K562 (cell line): ENCODE results near the gene ZNF775. TPM values are rescaled to one million over a fixed set of nuclear protein-coding genes. Genes with fewer than 3 reads are reported as not detected.

Experiments
- CXXC5 ChIP-seq: fragments of 250-450 bp; sonication (Bioruptor Pico); IDR thresholded peaks from 2 replicates; pipeline ENCODE4 v1.8.0; 2022; ENCODE audit warnings: inconsistent platforms, mild to moderate bottlenecking, moderate library complexity
- GABPA ChIP-seq: fragments of 200-800 bp; sonication (Bioruptor generic); conservative IDR thresholded peaks from 2 replicates; pipeline ENCODE4 v1.6.1; 2016; ENCODE audit warnings: low read depth, missing genetic modification characterization, missing compliant biosample characterization
- HDGF ChIP-seq: fragments of 450-650 bp; IDR thresholded peaks from 2 replicates; pipeline ENCODE4 v1.6.1; 2016
- HNRNPLL ChIP-seq: fragments of 200-400 bp; formaldehyde crosslinking; IDR thresholded peaks from 2 replicates; pipeline ENCODE4 v1.6.1; 2017; ENCODE audit warnings: low read length, low read depth, mild to moderate bottlenecking; ENCODE audit not compliant: poor library complexity, severe bottlenecking
- NONO ChIP-seq, 2 experiments: fragments of 200-400 bp in 1 of 2; fragments of 450-650 bp in 1 of 2; formaldehyde crosslinking in 1 of 2; IDR thresholded peaks; 2 replicates each; pipeline ENCODE4 v1.6.1; 2017; ENCODE audit warnings: low read depth in 2 of 2, mild to moderate bottlenecking in 2 of 2, moderate library complexity in 2 of 2, low read length in 1 of 2
- NR1H2 ChIP-seq: sonication (generic); formaldehyde crosslinking; IDR thresholded peaks from 2 replicates; pipeline ENCODE4 v1.4.0; 2020; ENCODE audit warnings: mild to moderate bottlenecking, missing genetic modification reagents
- TAF9B ChIP-seq: fragments of 450-650 bp; IDR thresholded peaks from 2 replicates; pipeline ENCODE4 v1.6.1; 2018; ENCODE audit warnings: mild to moderate bottlenecking; ENCODE audit not compliant: partially characterized antibody
- TBP ChIP-seq: optimal IDR thresholded peaks from 2 replicates; pipeline ENCODE3; 2011; ENCODE audit warnings: low read depth, low read length, improper control_type of control experiment
- polyA plus RNA-seq, 8 experiments: library from polyadenylated mRNA; depleted of rRNA in 4 of 8; stranded (reverse) in 5 of 8; unstranded in 3 of 8; fragments of >200 nt; fragmentation: Nextera tagmentation in 2 of 8; fragmentation: Illumina TruSeq in 1 of 8; extraction: Ambion mirVana in 2 of 8; extraction: Trizol in 1 of 8; gene quantifications; 2 replicates each; pipeline versions ENCODE4 v1.2.1 to v1.2.3, GENCODE V29; 2011 to 2014; ENCODE audit warnings: inconsistent platforms in 1 of 8, missing spikeins in 1 of 8
- total RNA-seq, 7 experiments: library from RNA; depleted of rRNA in 6 of 7; stranded (reverse); fragments of >200 nt in 6 of 7; fragmentation: Illumina TruSeq in 2 of 7; extraction: Trizol in 2 of 7; gene quantifications; 2 replicates each; pipeline versions ENCODE4 v1.2.1 to v1.2.3, GENCODE V29; 2011 to 2021; ENCODE audit warnings: low replicate concordance in 1 of 7
- TF ChIP-seq, protein P1 (sequence below): fragments of 250-450 bp; sonication (Bioruptor Pico); IDR thresholded peaks from 2 replicates; pipeline ENCODE4 v1.5.0; 2022; ENCODE audit warnings: mild to moderate bottlenecking
- TF ChIP-seq, protein P2 (sequence below), 2 experiments: IDR thresholded peaks in 1 of 2; conservative IDR thresholded peaks in 1 of 2; 2 replicates each; pipeline ENCODE4 v1.6.1; 2016; ENCODE audit warnings: low read depth in 2 of 2, mild to moderate bottlenecking in 1 of 2, missing compliant biosample characterization in 1 of 2, missing genetic modification characterization in 1 of 2, moderate library complexity in 1 of 2
- TF ChIP-seq, protein P3 (sequence below): fragments of 250-450 bp; sonication (Bioruptor Pico); IDR thresholded peaks from 2 replicates; pipeline ENCODE4 v1.4.0; 2020; ENCODE audit warnings: mild to moderate bottlenecking

ZNF775 gene
- total and polyA plus RNA-seq, 9 of the 15 experiments (the other 6 are each of a cell fraction or from before 2014, with no cell fraction given), result 0.04 to 18.7 (median 4.9) TPM

DNA sequence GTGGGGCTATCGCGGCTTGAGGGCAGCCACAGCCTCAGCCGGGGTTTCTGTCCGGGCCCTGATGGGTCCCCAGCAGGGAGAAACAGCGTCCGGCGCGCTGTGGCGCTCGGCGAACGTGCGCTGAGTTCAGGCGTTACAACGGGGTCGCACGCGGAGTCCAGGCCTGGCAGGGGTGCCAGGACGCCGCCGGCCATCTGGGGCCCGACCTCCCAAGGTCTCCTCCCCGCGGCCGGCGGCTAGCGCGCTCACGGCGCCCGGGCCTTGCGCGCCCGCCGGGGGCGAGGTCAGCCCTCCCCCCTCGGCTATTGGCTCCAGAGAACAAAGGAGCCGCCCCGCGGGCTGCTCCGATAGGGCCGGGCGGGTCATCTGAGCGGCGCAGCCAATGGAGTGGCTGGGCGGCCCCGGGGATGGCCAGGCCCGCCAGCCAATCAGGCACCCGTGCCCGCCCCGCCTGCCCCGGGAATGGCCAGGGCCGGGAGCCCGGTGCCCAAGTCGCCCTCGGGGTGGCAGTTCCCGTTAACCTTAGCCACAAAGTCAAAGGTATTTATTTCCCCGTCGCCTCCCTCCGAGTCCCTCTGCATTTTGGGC lies at the start of gene ZNF775 (continued):
- TF ChIP-seq, protein P1, sequence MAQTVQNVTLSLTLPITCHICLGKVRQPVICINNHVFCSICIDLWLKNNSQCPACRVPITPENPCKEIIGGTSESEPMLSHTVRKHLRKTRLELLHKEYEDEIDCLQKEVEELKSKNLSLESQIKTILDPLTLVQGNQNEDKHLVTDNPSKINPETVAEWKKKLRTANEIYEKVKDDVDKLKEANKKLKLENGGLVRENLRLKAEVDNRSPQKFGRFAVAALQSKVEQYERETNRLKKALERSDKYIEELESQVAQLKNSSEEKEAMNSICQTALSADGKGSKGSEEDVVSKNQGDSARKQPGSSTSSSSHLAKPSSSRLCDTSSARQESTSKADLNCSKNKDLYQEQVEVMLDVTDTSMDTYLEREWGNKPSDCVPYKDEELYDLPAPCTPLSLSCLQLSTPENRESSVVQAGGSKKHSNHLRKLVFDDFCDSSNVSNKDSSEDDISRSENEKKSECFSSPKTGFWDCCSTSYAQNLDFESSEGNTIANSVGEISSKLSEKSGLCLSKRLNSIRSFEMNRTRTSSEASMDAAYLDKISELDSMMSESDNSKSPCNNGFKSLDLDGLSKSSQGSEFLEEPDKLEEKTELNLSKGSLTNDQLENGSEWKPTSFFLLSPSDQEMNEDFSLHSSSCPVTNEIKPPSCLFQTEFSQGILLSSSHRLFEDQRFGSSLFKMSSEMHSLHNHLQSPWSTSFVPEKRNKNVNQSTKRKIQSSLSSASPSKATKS (CRISPR knock-in tag), result peak; percentile 80; the same call in 1 of the 2 replicates
- TF ChIP-seq HDGF (no peak), TAF9B (no peak), TBP (peak; percentile 66), NR1H2 (no peak), GABPA (tag) (peak; percentile 29; the same call in 1 of the 2 replicates), NONO (IDR thresholded peaks at IDR 0.05; ENCODE audit: low read depth in 2 of 2, low read length in 1 of 2) (peak in 1 of 2 experiments; percentile 71; a peak in 2 of 4 replicates), HNRNPLL (peak; percentile 92), CXXC5 (peak; percentile 86)
- TF ChIP-seq, protein P2, sequence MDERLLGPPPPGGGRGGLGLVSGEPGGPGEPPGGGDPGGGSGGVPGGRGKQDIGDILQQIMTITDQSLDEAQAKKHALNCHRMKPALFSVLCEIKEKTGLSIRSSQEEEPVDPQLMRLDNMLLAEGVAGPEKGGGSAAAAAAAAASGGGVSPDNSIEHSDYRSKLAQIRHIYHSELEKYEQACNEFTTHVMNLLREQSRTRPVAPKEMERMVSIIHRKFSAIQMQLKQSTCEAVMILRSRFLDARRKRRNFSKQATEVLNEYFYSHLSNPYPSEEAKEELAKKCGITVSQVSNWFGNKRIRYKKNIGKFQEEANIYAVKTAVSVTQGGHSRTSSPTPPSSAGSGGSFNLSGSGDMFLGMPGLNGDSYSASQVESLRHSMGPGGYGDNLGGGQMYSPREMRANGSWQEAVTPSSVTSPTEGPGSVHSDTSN (CRISPR knock-in tag; IDR thresholded peaks at IDR 0.05; ENCODE audit: low read depth), result peak; percentile 65
- TF ChIP-seq, protein P2 (tag; conservative IDR thresholded peaks at IDR 0.05; ENCODE audit: low read depth), result peak; percentile 81
- TF ChIP-seq, protein P3, sequence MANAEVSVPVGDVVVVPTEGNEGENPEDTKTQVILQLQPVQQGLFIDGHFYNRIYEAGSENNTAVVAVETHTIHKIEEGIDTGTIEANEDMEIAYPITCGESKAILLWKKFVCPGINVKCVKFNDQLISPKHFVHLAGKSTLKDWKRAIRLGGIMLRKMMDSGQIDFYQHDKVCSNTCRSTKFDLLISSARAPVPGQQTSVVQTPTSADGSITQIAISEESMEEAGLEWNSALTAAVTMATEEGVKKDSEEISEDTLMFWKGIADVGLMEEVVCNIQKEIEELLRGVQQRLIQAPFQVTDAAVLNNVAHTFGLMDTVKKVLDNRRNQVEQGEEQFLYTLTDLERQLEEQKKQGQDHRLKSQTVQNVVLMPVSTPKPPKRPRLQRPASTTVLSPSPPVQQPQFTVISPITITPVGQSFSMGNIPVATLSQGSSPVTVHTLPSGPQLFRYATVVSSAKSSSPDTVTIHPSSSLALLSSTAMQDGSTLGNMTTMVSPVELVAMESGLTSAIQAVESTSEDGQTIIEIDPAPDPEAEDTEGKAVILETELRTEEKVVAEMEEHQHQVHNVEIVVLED (CRISPR knock-in tag), result peak; percentile 69
